ENCODE results near the gene COQ8A. TPM values are rescaled to one million over a fixed set of nuclear protein-coding genes. Genes with fewer than 3 reads are reported as not detected.

Gene COQ8A
- total RNA-seq, 1 donor from 2014 or later: 8.2 TPM

- DNase-seq (ENCODE audit: low read depth, low spot score): no peak
- Mint-ChIP-seq H3K27me3 (ENCODE audit: low read depth) (no peaks in the 10 kb centered on the region), H3K27ac (ENCODE audit: unreplicated experiment) (no peak overlapping the region), H3K36me3 (ENCODE audit: low read depth) (peaks cover 7% of the 10 kb centered on the region), H3K4me3 (no peak overlapping the region), H3K9me3 (no peaks in the 10 kb centered on the region), H3K4me1 (no peaks in the 10 kb centered on the region)
- TF ChIP-seq CTCF (conservative IDR thresholded peaks at IDR 0.05): no peak
Measured at GRCh38 chr1:227009937-227010336, 69.8 kb downstream of the COQ8A start.

GRCh38 chr1:227010645-227011044 lies 70.6 kb downstream of the COQ8A start:
- no peak overlapping the region for H3K27ac Mint-ChIP-seq (ENCODE audit: unreplicated experiment)
- no peak for TF ChIP-seq CTCF (conservative IDR thresholded peaks at IDR 0.05)
- H3K27me3 Mint-ChIP-seq (ENCODE audit: low read depth): no peaks in the 10 kb centered on the region
- DNase-seq (ENCODE audit: low read depth, low spot score): no peak
- H3K4me3 Mint-ChIP-seq: no peak overlapping the region
- H3K4me1 Mint-ChIP-seq: no peaks in the 10 kb centered on the region
- H3K36me3 Mint-ChIP-seq (ENCODE audit: low read depth): peaks cover 10% of the 10 kb centered on the region
- H3K9me3 Mint-ChIP-seq: no peaks in the 10 kb centered on the region

- Mint-ChIP-seq H3K27ac (ENCODE audit: unreplicated experiment) (no peak overlapping the region), H3K4me1 (no peaks in the 10 kb centered on the region), H3K9me3 (peaks cover 6% of the 10 kb centered on the region), H3K27me3 (ENCODE audit: low read depth) (no peaks in the 10 kb centered on the region), H3K36me3 (ENCODE audit: low read depth) (peaks cover 42% of the 10 kb centered on the region), H3K4me3 (no peak overlapping the region)
- no peak for DNase-seq (ENCODE audit: low read depth, low spot score)
- TF ChIP-seq CTCF (conservative IDR thresholded peaks at IDR 0.05): no peak
Measured at GRCh38 chr1:227016990-227017389, 76.9 kb downstream of the COQ8A start.

GRCh38 chr1:227032396-227032795 lies 92.3 kb downstream of the COQ8A start:
- DNase-seq (ENCODE audit: low read depth, low spot score): no peak
- no peaks in the 10 kb centered on the region for H3K27me3 Mint-ChIP-seq (ENCODE audit: low read depth)
- peaks cover 9% of the 10 kb centered on the region for H3K36me3 Mint-ChIP-seq (ENCODE audit: low read depth)
- no peak overlapping the region for H3K4me3 Mint-ChIP-seq
- no peak overlapping the region for H3K27ac Mint-ChIP-seq (ENCODE audit: unreplicated experiment)
- no peaks in the 10 kb centered on the region for H3K4me1 Mint-ChIP-seq
- peaks cover 3% of the 10 kb centered on the region for H3K9me3 Mint-ChIP-seq
- no peak for TF ChIP-seq CTCF (conservative IDR thresholded peaks at IDR 0.05)

- Mint-ChIP-seq H3K27ac (ENCODE audit: unreplicated experiment) (no peak overlapping the region), H3K4me3 (no peak overlapping the region), H3K4me1 (no peaks in the 10 kb centered on the region), H3K27me3 (ENCODE audit: low read depth) (no peaks in the 10 kb centered on the region), H3K36me3 (ENCODE audit: low read depth) (peaks cover 19% of the 10 kb centered on the region), H3K9me3 (peaks cover 7% of the 10 kb centered on the region)
- no peak for TF ChIP-seq CTCF (conservative IDR thresholded peaks at IDR 0.05)
- no peak for DNase-seq (ENCODE audit: low read depth, low spot score)
Measured at GRCh38 chr1:227033880-227034279, 93.8 kb downstream of the COQ8A start.

GRCh38 chr1:227035316-227035715 lies 95.2 kb downstream of the COQ8A start:
- DNase-seq (ENCODE audit: low read depth, low spot score): no peak
- no peaks in the 10 kb centered on the region for H3K27me3 Mint-ChIP-seq (ENCODE audit: low read depth)
- H3K4me3 Mint-ChIP-seq: no peak overlapping the region
- TF ChIP-seq CTCF (conservative IDR thresholded peaks at IDR 0.05): no peak
- H3K9me3 Mint-ChIP-seq: peaks cover 11% of the 10 kb centered on the region
- H3K27ac Mint-ChIP-seq (ENCODE audit: unreplicated experiment): no peak overlapping the region
- no peaks in the 10 kb centered on the region for H3K4me1 Mint-ChIP-seq
- H3K36me3 Mint-ChIP-seq (ENCODE audit: low read depth): peaks cover 25% of the 10 kb centered on the region

Data from neural crest cell (in vitro differentiated cells).